IMR-90 (cell line): ENCODE measurements around the gene PIK3C2B.

Source experiments
- POLR2A ChIP-seq: IDR thresholded peaks from 2 replicates; pipeline ENCODE4 v1.6.1; 2012; ENCODE audit warnings: mild to moderate bottlenecking, low read depth, low read length
- RCOR1 ChIP-seq: IDR thresholded peaks from 2 replicates; pipeline ENCODE4 v1.6.1; 2012; ENCODE audit warnings: mild to moderate bottlenecking, low read length, improper control_type of control experiment; ENCODE audit not compliant: insufficient replicate concordance
- TF ChIP-seq, protein P1 (sequence below): conservative IDR thresholded peaks from 2 replicates; pipeline ENCODE4 v1.5.1; 2012; ENCODE audit warnings: mild to moderate bottlenecking, low read depth, low read length, improper control_type of control experiment

DNA sequence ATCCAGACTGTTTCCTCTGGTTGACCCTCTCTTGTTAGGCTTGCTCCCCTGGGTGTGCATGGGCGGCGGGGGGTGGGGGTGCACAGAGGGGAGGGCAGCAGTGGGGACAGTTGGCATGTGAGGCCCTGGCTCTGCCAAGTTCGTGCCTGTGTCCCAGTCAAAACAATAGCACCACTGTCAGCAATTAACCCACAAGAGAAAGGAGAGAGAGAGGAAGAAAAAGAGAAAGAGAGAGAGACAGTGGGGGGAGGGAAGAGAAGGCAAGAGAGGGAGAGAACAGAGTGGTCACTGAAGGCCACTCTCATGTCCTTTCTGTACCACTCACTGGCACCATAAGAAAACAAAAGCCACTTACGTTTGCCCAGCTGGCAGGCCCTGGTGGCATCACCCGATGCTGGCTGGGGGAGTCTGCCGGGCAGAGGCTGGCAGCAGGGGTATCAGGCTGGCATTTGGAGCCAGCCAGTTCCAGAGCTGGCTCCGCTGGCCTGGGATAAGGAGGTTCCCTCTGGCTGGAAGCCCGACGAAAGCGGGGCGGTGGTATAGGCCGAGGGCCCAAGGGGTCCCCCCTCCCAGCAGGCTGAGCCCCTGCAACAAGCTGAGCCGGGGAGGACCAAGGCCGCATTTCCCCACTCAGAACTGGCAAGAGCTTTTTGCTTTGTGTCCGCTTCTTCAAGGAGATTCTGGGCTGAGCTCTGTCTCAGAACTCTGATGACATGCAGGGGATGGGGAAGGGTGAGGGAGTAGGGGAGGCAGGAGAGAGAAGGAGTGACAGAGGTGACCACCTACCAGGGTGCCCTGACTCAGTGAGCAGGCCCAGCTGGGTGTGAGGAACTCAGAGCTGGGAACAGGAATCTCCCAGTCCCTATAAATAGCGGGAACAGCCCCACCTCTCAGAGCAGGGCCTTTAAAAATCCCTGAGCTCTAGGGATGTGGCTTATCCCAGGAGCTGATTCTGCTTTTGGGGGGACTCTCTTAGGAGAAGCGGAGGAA is 27.9 kb downstream of the PIK3C2B start:
- no peak for TF ChIP-seq RCOR1
- TF ChIP-seq, protein P1, sequence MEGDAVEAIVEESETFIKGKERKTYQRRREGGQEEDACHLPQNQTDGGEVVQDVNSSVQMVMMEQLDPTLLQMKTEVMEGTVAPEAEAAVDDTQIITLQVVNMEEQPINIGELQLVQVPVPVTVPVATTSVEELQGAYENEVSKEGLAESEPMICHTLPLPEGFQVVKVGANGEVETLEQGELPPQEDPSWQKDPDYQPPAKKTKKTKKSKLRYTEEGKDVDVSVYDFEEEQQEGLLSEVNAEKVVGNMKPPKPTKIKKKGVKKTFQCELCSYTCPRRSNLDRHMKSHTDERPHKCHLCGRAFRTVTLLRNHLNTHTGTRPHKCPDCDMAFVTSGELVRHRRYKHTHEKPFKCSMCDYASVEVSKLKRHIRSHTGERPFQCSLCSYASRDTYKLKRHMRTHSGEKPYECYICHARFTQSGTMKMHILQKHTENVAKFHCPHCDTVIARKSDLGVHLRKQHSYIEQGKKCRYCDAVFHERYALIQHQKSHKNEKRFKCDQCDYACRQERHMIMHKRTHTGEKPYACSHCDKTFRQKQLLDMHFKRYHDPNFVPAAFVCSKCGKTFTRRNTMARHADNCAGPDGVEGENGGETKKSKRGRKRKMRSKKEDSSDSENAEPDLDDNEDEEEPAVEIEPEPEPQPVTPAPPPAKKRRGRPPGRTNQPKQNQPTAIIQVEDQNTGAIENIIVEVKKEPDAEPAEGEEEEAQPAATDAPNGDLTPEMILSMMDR: no peak
- no peak for TF ChIP-seq POLR2A
